ENCODE data around the gene DHRS2. TPM values are rescaled to one million over a fixed set of nuclear protein-coding genes. Genes with fewer than 3 reads are reported as not detected.
A peak's percentile ranks its signal among the peaks of the same experiment; 100 is the strongest.

Gene DHRS2
- total and polyA plus RNA-seq, 2 of the 13 experiments (the other 11 are each of a cell fraction or from before 2014, with no cell fraction given), result 1,621 to 3,021 TPM

DNA sequence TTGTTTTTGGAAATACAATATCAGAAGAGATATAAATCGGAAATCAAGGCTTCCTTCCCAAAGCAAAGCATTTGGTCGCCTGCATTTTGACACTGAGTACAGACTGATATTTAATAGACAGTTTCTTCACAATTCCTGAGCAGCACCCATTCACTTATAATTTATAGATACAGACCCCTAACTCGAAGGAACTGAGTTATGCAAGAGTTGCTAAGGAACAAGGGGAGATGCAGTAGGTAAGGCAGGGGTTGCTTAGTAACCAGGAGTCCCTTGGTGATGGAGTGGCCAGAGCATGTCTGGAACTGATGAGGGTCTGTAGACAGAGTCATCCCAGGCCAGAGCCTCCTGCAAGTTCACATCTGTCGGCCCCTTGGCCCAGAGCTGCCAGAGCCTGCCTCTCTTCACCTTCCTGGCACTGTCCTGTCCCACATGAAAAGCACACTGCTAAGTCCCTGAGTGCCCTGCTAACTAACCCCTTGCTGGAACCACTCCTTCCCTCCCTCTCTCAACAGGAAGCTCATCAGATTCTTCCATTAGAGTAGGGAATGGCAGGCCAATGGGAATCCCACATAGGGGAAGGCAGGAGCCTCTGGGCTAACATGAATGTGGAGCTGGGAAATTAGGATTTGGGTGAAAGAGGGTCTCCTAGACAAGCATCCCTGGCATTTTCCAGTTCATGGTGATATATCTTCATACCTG lies 3.6 kb upstream of the DHRS2 start (continued):
- no peak; the same call in 1 of the 2 replicates for TF ChIP-seq IRF1 (CRISPR knock-in tag; IDR thresholded peaks at IDR 0.05; ENCODE audit: low read depth)
- TF ChIP-seq SOX13 (IDR thresholded peaks at IDR 0.05), result no peak
- no peak for TF ChIP-seq SOX13 (CRISPR knock-in tag; conservative IDR thresholded peaks at IDR 0.05 in 1 of 2, IDR thresholded peaks at IDR 0.05 in 1 of 2)
- TF ChIP-seq ZNF383 (CRISPR knock-in tag; IDR thresholded peaks at IDR 0.05; ENCODE audit: borderline replicate concordance), result peak; percentile 71; the same call in 1 of the 2 replicates
- 0 out of 2 replicates have a peak, but pooled peaks have one; percentile 8 for TF ChIP-seq MIXL1 (CRISPR knock-in tag; IDR thresholded peaks at IDR 0.05)
- TF ChIP-seq ZNF781 (CRISPR knock-in tag; IDR thresholded peaks at IDR 0.05; ENCODE audit: borderline replicate concordance, not compliant biosample characterization), result no peak
- TF ChIP-seq BRCA1 (CRISPR knock-in tag; IDR thresholded peaks at IDR 0.05), result no peak
- TF ChIP-seq ZNF563 (CRISPR knock-in tag; IDR thresholded peaks at IDR 0.05), result no peak
- no peak for TF ChIP-seq ARNT (IDR thresholded peaks at IDR 0.05)
- TF ChIP-seq ZMYM3 (CRISPR knock-in tag; IDR thresholded peaks at IDR 0.05), result no peak
- 0 out of 2 replicates have a peak, but pooled peaks have one; percentile 26 for TF ChIP-seq RBFOX2 (IDR thresholded peaks at IDR 0.05; ENCODE audit: low read depth, low read length)
- TF ChIP-seq ZFP90 (CRISPR knock-in tag; IDR thresholded peaks at IDR 0.05; ENCODE audit: borderline replicate concordance), result no peak
- TF ChIP-seq ZNF205 (CRISPR knock-in tag; IDR thresholded peaks at IDR 0.05), result no peak
- TF ChIP-seq ZFP36L2 (CRISPR knock-in tag; IDR thresholded peaks at IDR 0.05), result 0 out of 2 replicates have a peak, but pooled peaks have one; percentile 52
- TF ChIP-seq ZNF230 (CRISPR knock-in tag; IDR thresholded peaks at IDR 0.05), result peak; percentile 70; the same call in 1 of the 2 replicates
- TF ChIP-seq ZNF567 (CRISPR knock-in tag; IDR thresholded peaks at IDR 0.05; ENCODE audit: borderline replicate concordance), result no peak
- no peak for TF ChIP-seq ERF (CRISPR knock-in tag; IDR thresholded peaks at IDR 0.05)
- TF ChIP-seq SNAI1 (CRISPR knock-in tag; IDR thresholded peaks at IDR 0.05; ENCODE audit: borderline replicate concordance), result no peak
- no peak for TF ChIP-seq FOXA3 (CRISPR knock-in tag; IDR thresholded peaks at IDR 0.05)
- no peak for TF ChIP-seq ZBTB3 (CRISPR knock-in tag; IDR thresholded peaks at IDR 0.05; ENCODE audit: borderline replicate concordance, low read depth)
- TF ChIP-seq, protein P1, sequence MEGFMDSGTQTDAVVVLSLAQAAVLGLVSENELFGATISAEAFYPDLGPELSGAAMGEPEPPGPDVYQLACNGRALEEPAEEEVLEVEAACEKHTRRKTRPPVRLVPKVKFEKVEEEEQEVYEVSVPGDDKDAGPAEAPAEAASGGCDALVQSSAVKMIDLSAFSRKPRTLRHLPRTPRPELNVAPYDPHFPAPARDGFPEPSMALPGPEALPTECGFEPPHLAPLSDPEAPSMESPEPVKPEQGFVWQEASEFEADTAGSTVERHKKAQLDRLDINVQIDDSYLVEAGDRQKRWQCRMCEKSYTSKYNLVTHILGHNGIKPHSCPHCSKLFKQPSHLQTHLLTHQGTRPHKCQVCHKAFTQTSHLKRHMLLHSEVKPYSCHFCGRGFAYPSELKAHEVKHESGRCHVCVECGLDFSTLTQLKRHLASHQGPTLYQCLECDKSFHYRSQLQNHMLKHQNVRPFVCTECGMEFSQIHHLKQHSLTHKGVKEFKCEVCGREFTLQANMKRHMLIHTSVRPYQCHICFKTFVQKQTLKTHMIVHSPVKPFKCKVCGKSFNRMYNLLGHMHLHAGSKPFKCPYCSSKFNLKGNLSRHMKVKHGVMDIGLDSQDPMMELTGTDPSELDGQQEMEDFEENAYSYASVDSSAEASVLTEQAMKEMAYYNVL (CRISPR knock-in tag; IDR thresholded peaks at IDR 0.05; ENCODE audit: borderline replicate concordance), result no peak
- no peak for TF ChIP-seq MEIS2 (CRISPR knock-in tag; IDR thresholded peaks at IDR 0.05)
- no peak for TF ChIP-seq ZNF350 (CRISPR knock-in tag; IDR thresholded peaks at IDR 0.05; ENCODE audit: borderline replicate concordance, low read depth)
- TF ChIP-seq ZNF232 (CRISPR knock-in tag; IDR thresholded peaks at IDR 0.05; ENCODE audit: borderline replicate concordance), result no peak
- TF ChIP-seq ATF7 (IDR thresholded peaks at IDR 0.05), result no peak
- TF ChIP-seq ATF7 (CRISPR knock-in tag; IDR thresholded peaks at IDR 0.05), result no peak
- TF ChIP-seq ZMYM4 (CRISPR knock-in tag; IDR thresholded peaks at IDR 0.05), result no peak
- TF ChIP-seq PHB2 (IDR thresholded peaks at IDR 0.05; ENCODE audit: partially characterized antibody), result no peak
- TF ChIP-seq HOXA7 (CRISPR knock-in tag; IDR thresholded peaks at IDR 0.05), result no peak
- TF ChIP-seq ZNF644 (CRISPR knock-in tag; IDR thresholded peaks at IDR 0.05; ENCODE audit: low read depth), result peak; percentile 62; the same call in 1 of the 2 replicates
- no peak for TF ChIP-seq SPEN (CRISPR knock-in tag; IDR thresholded peaks at IDR 0.05; ENCODE audit: low read depth)

All from HepG2 (cell line).